ENCODE measurements around the gene DSE. TPM values are rescaled to one million over a fixed set of nuclear protein-coding genes. Genes with fewer than 3 reads are reported as not detected.

The DSE gene
- polyA plus RNA-seq, 3 donors: 14.6 to 36.5 (median 28.4) TPM

GRCh38 chr6:116482780-116483179 is 112.0 kb downstream of the DSE start:
- Histone ChIP-seq H3K27me3 (ENCODE audit: control insufficient read depth in 2 of 2, insufficient read depth in 2 of 2, low read length in 2 of 2) (no peaks in the 10 kb centered on the region), H4K20me1 (ENCODE audit: insufficient read depth, low read length) (no peaks in the 10 kb centered on the region), H3K9me3 (replicated peaks in 1 of 2; ENCODE audit: control insufficient read depth in 1 of 2, insufficient read depth in 1 of 2, low read length in 2 of 2) (no peaks in the 10 kb centered on the region), H3K4me1 (ENCODE audit: control insufficient read depth in 1 of 2, insufficient read depth in 2 of 2, low read length in 2 of 2) (peaks cover 0 to 7% of the 10 kb centered on the region in 2 donors), H3K4me3 (replicated peaks in 1 of 3; ENCODE audit: low read depth in 2 of 3, low read length in 3 of 3) (no peak overlapping the region), H3K79me2 (ENCODE audit: insufficient read depth, low read length) (no peaks in the 10 kb centered on the region), H3K9ac (ENCODE audit: insufficient read depth, low read length, poor library complexity, severe bottlenecking) (no peak overlapping the region), H3K27ac (ENCODE audit: low read depth in 1 of 2, low read length in 2 of 2) (no peak overlapping the region), H2AFZ (ENCODE audit: insufficient read depth, low read depth, low read length, poor library complexity, severe bottlenecking) (no peak overlapping the region), H3K36me3 (replicated peaks in 1 of 2; ENCODE audit: control insufficient read depth in 1 of 2, insufficient read depth in 2 of 2, low read length in 2 of 2) (no peaks in the 10 kb centered on the region), H3K4me2 (replicated peaks; ENCODE audit: extremely low read depth, low read length, poor library complexity, severe bottlenecking) (no peak overlapping the region)
- H3K27ac Mint-ChIP-seq: no peak overlapping the region
- H3K36me3 Mint-ChIP-seq: no peaks in the 10 kb centered on the region
- 100% methylated on average over 1 of the region's 1 CpG for WGBS (ENCODE audit: insufficient coverage)
- intact Hi-C loops (cut with micrococcal nuclease): no loop called here
- H3K4me3 Mint-ChIP-seq: no peak overlapping the region
- TF ChIP-seq CTCF (IDR thresholded peaks at IDR 0.05): no peak
- peaks cover 0 to 3% (median 0%) of the 10 kb centered on the region in 7 donors for H3K9me3 Mint-ChIP-seq
- peaks cover 10% of the 10 kb centered on the region for H3K4me1 Mint-ChIP-seq
- no peaks in the 10 kb centered on the region for H3K27me3 Mint-ChIP-seq (ENCODE audit: low read depth in 3 of 3)
- no peak for DNase-seq

DNA sequence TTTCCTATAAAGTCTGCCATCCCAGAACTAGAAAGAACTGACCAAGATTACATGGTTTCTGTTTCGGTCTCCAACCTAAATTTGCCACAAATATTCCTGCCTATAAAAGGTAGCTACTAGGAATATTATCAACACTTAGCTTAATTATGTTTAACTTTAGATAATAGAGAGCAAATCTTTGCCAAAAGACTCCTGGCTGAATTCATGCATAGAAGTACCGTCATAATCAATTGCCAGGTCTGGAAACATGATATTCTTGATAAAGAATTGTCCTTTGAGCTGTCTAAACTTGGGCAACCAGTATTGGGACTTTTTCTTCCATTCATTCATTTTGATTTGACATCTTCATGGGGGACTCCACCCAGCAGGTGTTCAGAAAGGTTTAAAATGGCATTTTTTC is 112.9 kb downstream of the DSE start:
- Histone ChIP-seq H2AFZ (ENCODE audit: insufficient read depth, low read depth, low read length, poor library complexity, severe bottlenecking) (no peak overlapping the region), H3K4me3 (replicated peaks in 1 of 3; ENCODE audit: low read depth in 2 of 3, low read length in 3 of 3) (no peak overlapping the region), H3K36me3 (replicated peaks in 1 of 2; ENCODE audit: control insufficient read depth in 1 of 2, insufficient read depth in 2 of 2, low read length in 2 of 2) (no peaks in the 10 kb centered on the region), H3K4me1 (ENCODE audit: control insufficient read depth in 1 of 2, insufficient read depth in 2 of 2, low read length in 2 of 2) (peaks cover 0 to 7% of the 10 kb centered on the region in 2 donors), H3K4me2 (replicated peaks; ENCODE audit: extremely low read depth, low read length, poor library complexity, severe bottlenecking) (no peak overlapping the region), H3K79me2 (ENCODE audit: insufficient read depth, low read length) (no peaks in the 10 kb centered on the region), H3K27ac (ENCODE audit: low read depth in 1 of 2, low read length in 2 of 2) (no peak overlapping the region), H3K9me3 (replicated peaks in 1 of 2; ENCODE audit: control insufficient read depth in 1 of 2, insufficient read depth in 1 of 2, low read length in 2 of 2) (no peaks in the 10 kb centered on the region), H4K20me1 (ENCODE audit: insufficient read depth, low read length) (no peaks in the 10 kb centered on the region), H3K27me3 (ENCODE audit: control insufficient read depth in 2 of 2, insufficient read depth in 2 of 2, low read length in 2 of 2) (no peaks in the 10 kb centered on the region), H3K9ac (ENCODE audit: insufficient read depth, low read length, poor library complexity, severe bottlenecking) (no peak overlapping the region)
- Mint-ChIP-seq H3K27ac (no peak overlapping the region), H3K9me3 (peaks cover 0 to 2% (median 0%) of the 10 kb centered on the region in 7 donors), H3K4me3 (no peak overlapping the region), H3K27me3 (ENCODE audit: low read depth in 3 of 3) (no peaks in the 10 kb centered on the region), H3K4me1 (peaks cover 9% of the 10 kb centered on the region), H3K36me3 (no peaks in the 10 kb centered on the region)
- no peak for TF ChIP-seq CTCF (IDR thresholded peaks at IDR 0.05)
- no peak for DNase-seq
- intact Hi-C loops (cut with micrococcal nuclease): no loop called here
- 100% methylated on average over 1 of the region's 2 CpGs for WGBS (ENCODE audit: insufficient coverage)
